MM.1S (cell line): ENCODE measurements around the gene SLC22A2.

Source experiments
- CTCF ChIP-seq: fragments of 300-600 bp; sonication (generic); IDR thresholded peaks from 2 replicates; pipeline ENCODE4 v1.5.1; 2016; ENCODE audit warnings: antibody characterized with exemption, low read length, mixed read lengths
- EZH2 ChIP-seq: fragments of 300-600 bp; sonication (generic); optimal IDR thresholded peaks from 2 replicates; pipeline ENCODE3; 2017; ENCODE audit warnings: low read depth, mild to moderate bottlenecking, antibody characterized with exemption, low read length, mixed read lengths
- EZH2phosphoT487 ChIP-seq: fragments of 300-600 bp; sonication (generic); IDR thresholded peaks from 2 replicates; pipeline ENCODE4 v1.6.1; 2018; ENCODE audit warnings: antibody characterized with exemption, low read length

GRCh38 chr6:160252073-160252813, 6.4 kb downstream of the SLC22A2 start:
- no peak for TF ChIP-seq CTCF
- TF ChIP-seq EZH2phosphoT487: no peak
- TF ChIP-seq EZH2: no peak
